Measurements from ENCODE around the gene EGFL8. TPM values are rescaled to one million over a fixed set of nuclear protein-coding genes. Genes with fewer than 3 reads are reported as not detected.

Gene EGFL8
- total RNA-seq, 2 experiments from 2014 or later, result 6.1 to 9.5 TPM

- Mint-ChIP-seq H3K36me3 (ENCODE audit: low read depth) (no peaks in the 10 kb centered on the region), H3K27ac (no peak overlapping the region), H3K9me3 (no peaks in the 10 kb centered on the region), H3K4me3 (no peak overlapping the region), H3K4me1 (ENCODE audit: low read depth) (no peaks in the 10 kb centered on the region), H3K27me3 (ENCODE audit: low read depth) (no peaks in the 10 kb centered on the region)
- no peak for DNase-seq
- intact Hi-C loops (cut with micrococcal nuclease), result no loop called here
- CTCF ChIA-PET, result no interaction called here
Measured at GRCh38 chr6:32213649-32214048, 49.3 kb downstream of the EGFL8 start.

DNA sequence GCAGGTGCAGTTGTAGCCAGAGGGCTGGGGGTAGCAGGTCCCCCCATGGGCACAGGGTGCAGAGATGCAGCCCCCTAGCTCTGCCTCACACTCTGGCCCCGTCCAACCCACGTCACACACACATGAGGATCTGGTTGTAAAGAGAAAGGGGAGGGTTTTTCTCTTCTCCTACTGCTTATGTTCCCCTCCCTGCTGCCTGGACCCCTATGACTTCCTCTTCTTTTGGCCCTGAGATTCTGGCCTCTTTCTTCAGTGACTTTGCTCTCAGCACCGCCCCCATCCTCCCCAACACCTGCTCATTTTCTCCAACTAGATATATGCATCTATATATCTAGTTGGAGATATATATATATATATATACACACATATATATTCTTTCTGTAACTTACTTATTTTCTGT lies 49.7 kb downstream of the EGFL8 start:
- intact Hi-C loops (cut with micrococcal nuclease), result no loop called here
- Mint-ChIP-seq H3K9me3 (no peaks in the 10 kb centered on the region), H3K36me3 (ENCODE audit: low read depth) (no peaks in the 10 kb centered on the region), H3K27ac (no peak overlapping the region), H3K27me3 (ENCODE audit: low read depth) (no peaks in the 10 kb centered on the region), H3K4me1 (ENCODE audit: low read depth) (no peaks in the 10 kb centered on the region), H3K4me3 (no peak overlapping the region)
- DNase-seq, result no peak
- CTCF ChIA-PET, result no interaction called here

DNA sequence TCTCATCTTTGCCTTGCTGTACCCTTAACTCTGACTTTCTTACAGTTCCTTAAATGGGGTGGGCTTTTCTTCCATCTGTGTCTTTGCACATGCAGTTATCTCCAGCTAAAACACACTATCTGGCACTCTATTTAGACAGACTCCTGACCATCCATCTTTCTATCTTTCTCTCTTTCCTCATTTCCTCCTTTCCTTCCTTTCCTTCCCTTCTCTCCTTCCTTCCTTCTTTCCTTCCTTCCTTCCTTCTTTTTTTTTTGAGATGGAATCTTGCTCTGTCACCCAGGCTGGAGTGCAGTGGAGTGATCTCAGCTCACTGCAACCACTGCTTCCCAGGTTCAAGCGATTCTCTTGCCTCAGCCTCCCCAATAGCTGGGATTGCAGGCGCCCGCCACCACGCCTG lies 51.2 kb downstream of the EGFL8 start:
- H3K27ac Mint-ChIP-seq, result no peak overlapping the region
- H3K4me3 Mint-ChIP-seq, result no peak overlapping the region
- no peaks in the 10 kb centered on the region for H3K4me1 Mint-ChIP-seq (ENCODE audit: low read depth)
- CTCF ChIA-PET, result no interaction called here
- DNase-seq, result no peak
- H3K27me3 Mint-ChIP-seq (ENCODE audit: low read depth), result no peaks in the 10 kb centered on the region
- no peaks in the 10 kb centered on the region for H3K9me3 Mint-ChIP-seq
- intact Hi-C loops (cut with micrococcal nuclease), result no loop called here
- H3K36me3 Mint-ChIP-seq (ENCODE audit: low read depth), result no peaks in the 10 kb centered on the region

- Mint-ChIP-seq H3K27ac (no peak overlapping the region), H3K27me3 (ENCODE audit: low read depth) (no peaks in the 10 kb centered on the region), H3K4me3 (no peak overlapping the region), H3K4me1 (ENCODE audit: low read depth) (no peaks in the 10 kb centered on the region), H3K36me3 (ENCODE audit: low read depth) (no peaks in the 10 kb centered on the region), H3K9me3 (no peaks in the 10 kb centered on the region)
- CTCF ChIA-PET, result no interaction called here
- DNase-seq, result no peak
- intact Hi-C loops (cut with micrococcal nuclease), result no loop called here
Measured at GRCh38 chr6:32216285-32216684, 51.9 kb downstream of the EGFL8 start.

GRCh38 chr6:32216998-32217397 lies 52.6 kb downstream of the EGFL8 start:
- Mint-ChIP-seq H3K36me3 (ENCODE audit: low read depth) (no peaks in the 10 kb centered on the region), H3K4me1 (ENCODE audit: low read depth) (no peaks in the 10 kb centered on the region), H3K27ac (no peak overlapping the region), H3K27me3 (ENCODE audit: low read depth) (no peaks in the 10 kb centered on the region), H3K9me3 (no peaks in the 10 kb centered on the region), H3K4me3 (no peak overlapping the region)
- no peak for DNase-seq
- CTCF ChIA-PET, result no interaction called here
- intact Hi-C loops (cut with micrococcal nuclease), result no loop called here

Small RNAs within 50 kb of the gene (microRNA-seq; reads per million reads assigned to microRNA genes)
- gene MIR6721 (ENCODE audit: borderline microRNAs expressed, borderline replicate concordance) (3.8 reads per million), gene MIR6833 (ENCODE audit: borderline microRNAs expressed, borderline replicate concordance) (not detected)

Other genes starting within 250 kb of the EGFL8 start
- 1 to 10 TPM; 1.6 to 2.1 TPM for gene C2, start 236.9 kb upstream of the EGFL8 start, total RNA-seq
- 1 to 10 TPM in 1 of 2 experiments, under 1 TPM in 1; 0.74 to 1.7 TPM for gene CFB, start 218.5 kb upstream of the EGFL8 start, total RNA-seq
- gene NELFE, start 205.6 kb upstream of the EGFL8 start, total RNA-seq, result 10 to 100 TPM; 83.2 to 87.4 TPM
- 100 to 1,000 TPM in 1 of 2 experiments, 10 to 100 TPM in 1; 93.6 to 101 TPM for gene SKIC2, start 205.4 kb upstream of the EGFL8 start, total RNA-seq
- 10 to 100 TPM; 12.5 to 13.0 TPM for gene DXO, start 192.5 kb upstream of the EGFL8 start, total RNA-seq
- gene C4A, start 182.5 kb upstream of the EGFL8 start, total RNA-seq, result 1 to 10 TPM; 3.2 to 3.5 TPM
- 1 to 10 TPM; 2.7 to 3.3 TPM for gene C4B, start 149.8 kb upstream of the EGFL8 start, total RNA-seq
- under 1 TPM in 1 of 2 experiments, not detected in 1; 0.19 TPM for gene CYP21A2, start 126.2 kb upstream of the EGFL8 start, total RNA-seq
- gene TNXB, start 55.3 kb upstream of the EGFL8 start, total RNA-seq, result 1 to 10 TPM; 2.9 to 4.8 TPM
- gene ATF6B, start 36.3 kb upstream of the EGFL8 start, total RNA-seq, result 10 to 100 TPM; 68.2 to 69.4 TPM
- gene FKBPL, start 34.3 kb upstream of the EGFL8 start, total RNA-seq, result 1 to 10 TPM; 6.0 to 6.2 TPM
- 1 to 10 TPM; 1.1 TPM for gene PRRT1, start 12.7 kb upstream of the EGFL8 start, total RNA-seq
- 10 to 100 TPM; 13.2 to 14.8 TPM for gene PPT2, start 10.5 kb upstream of the EGFL8 start, total RNA-seq
- 10 to 100 TPM; 25.8 to 26.5 TPM for gene AGPAT1, start 11.5 kb downstream of the EGFL8 start, total RNA-seq
- 10 to 100 TPM; 39.5 to 39.9 TPM for gene RNF5, start 13.8 kb downstream of the EGFL8 start, total RNA-seq
- 10 to 100 TPM; 15.6 to 17.0 TPM for gene AGER, start 19.7 kb downstream of the EGFL8 start, total RNA-seq
- 10 to 100 TPM; 46.5 to 47.7 TPM for gene PBX2, start 25.6 kb downstream of the EGFL8 start, total RNA-seq
- gene GPSM3, start 28.0 kb downstream of the EGFL8 start, total RNA-seq, result 10 to 100 TPM; 71.8 to 72.1 TPM
- under 1 TPM in 1 of 2 experiments, not detected in 1; 0.50 TPM for gene NOTCH4, start 59.5 kb downstream of the EGFL8 start, total RNA-seq
- not detected for gene TSBP1, start 207.3 kb downstream of the EGFL8 start, total RNA-seq
- not detected for gene BTNL2, start 242.6 kb downstream of the EGFL8 start, total RNA-seq